Suprapubic skin (tissue), 4 donors: ENCODE data around the gene CLCNKB.

Experiments
- EP300 ChIP-seq: sonication (generic); formaldehyde crosslinking; IDR thresholded peaks from one replicate; pipeline ENCODE4 v1.6.1; 2017; ENCODE audit warnings: antibody characterized with exemption
- POLR2A ChIP-seq, 2 donors: fragments of 450-650 bp; IDR thresholded peaks; one replicate each; pipeline ENCODE4 v1.6.1; 2017; ENCODE audit warnings: antibody characterized with exemption in 2 of 2, mild to moderate bottlenecking in 2 of 2, moderate library complexity in 2 of 2
- POLR2AphosphoS5 ChIP-seq, 3 donors: sonication (generic); formaldehyde crosslinking; IDR thresholded peaks; one replicate each; pipeline ENCODE4 v1.6.1; 2017; ENCODE audit warnings: antibody characterized with exemption in 3 of 3
- TF ChIP-seq, protein P1 (sequence below), 2 donors: fragments of 200-600 bp in 1 of 2; fragments of 450-650 bp in 1 of 2; sonication (generic) in 1 of 2; IDR thresholded peaks; one replicate each; pipeline ENCODE4 v1.5.1; 2016 to 2019; ENCODE audit warnings: antibody characterized with exemption in 2 of 2, mild to moderate bottlenecking in 1 of 2, moderate library complexity in 1 of 2

DNA sequence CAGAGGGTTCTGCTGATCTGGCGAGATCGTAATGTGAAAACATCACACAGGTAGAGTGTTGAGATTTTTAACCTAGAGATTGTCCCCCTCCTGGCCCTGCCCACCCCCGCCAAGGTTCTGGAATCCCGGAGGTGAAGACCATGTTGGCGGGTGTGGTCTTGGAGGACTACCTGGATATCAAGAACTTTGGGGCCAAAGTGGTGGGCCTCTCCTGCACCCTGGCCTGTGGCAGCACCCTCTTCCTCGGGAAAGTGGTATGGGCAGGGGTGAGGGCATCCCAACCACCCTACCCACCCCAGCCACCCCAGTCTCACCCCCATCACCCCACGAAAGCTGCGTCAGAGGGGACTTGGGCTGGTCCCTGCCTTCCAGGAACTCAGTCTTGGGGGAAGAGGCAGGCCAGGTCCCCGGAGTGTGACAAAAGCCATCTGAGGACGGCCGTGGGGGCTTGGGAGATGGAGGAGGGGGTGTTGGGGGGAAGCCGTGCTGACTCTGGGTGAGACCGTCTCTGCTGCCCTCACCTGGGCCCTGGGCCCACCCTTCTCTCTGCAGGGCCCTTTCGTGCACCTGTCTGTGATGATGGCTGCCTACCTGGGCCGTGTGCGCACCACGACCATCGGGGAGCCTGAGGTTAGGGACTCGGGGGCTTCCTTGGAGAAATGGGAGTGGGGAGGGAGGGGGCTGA, 4.4 kb downstream of the CLCNKB start:
- TF ChIP-seq, protein P1, sequence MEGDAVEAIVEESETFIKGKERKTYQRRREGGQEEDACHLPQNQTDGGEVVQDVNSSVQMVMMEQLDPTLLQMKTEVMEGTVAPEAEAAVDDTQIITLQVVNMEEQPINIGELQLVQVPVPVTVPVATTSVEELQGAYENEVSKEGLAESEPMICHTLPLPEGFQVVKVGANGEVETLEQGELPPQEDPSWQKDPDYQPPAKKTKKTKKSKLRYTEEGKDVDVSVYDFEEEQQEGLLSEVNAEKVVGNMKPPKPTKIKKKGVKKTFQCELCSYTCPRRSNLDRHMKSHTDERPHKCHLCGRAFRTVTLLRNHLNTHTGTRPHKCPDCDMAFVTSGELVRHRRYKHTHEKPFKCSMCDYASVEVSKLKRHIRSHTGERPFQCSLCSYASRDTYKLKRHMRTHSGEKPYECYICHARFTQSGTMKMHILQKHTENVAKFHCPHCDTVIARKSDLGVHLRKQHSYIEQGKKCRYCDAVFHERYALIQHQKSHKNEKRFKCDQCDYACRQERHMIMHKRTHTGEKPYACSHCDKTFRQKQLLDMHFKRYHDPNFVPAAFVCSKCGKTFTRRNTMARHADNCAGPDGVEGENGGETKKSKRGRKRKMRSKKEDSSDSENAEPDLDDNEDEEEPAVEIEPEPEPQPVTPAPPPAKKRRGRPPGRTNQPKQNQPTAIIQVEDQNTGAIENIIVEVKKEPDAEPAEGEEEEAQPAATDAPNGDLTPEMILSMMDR (IDR thresholded peaks at IDR 0.05): no peak
- TF ChIP-seq POLR2A (IDR thresholded peaks at IDR 0.05) (no peak), EP300 (no peak), POLR2AphosphoS5 (IDR thresholded peaks at IDR 0.05) (no peak)
